ENCODE results near the gene ZNF256.

GRCh38 chr19:57947088-57947418, 453 bp downstream of the ZNF256 start:
- TF ChIP-seq CTCF (conservative IDR thresholded peaks at IDR 0.05; ENCODE audit: low read length) (no peak), EZH2phosphoT487 (IDR thresholded peaks at IDR 0.05; ENCODE audit: borderline replicate concordance, low read depth, low read length) (no peak)

Measured in OCI-LY7 (cell line).